MCF 10A (cell line): ENCODE results near the gene CRCP. TPM values are rescaled to one million over a fixed set of nuclear protein-coding genes. Genes with fewer than 3 reads are reported as not detected.

Source experiments
- BruUV-seq: library from RNA; stranded (reverse); fragments of 400-500 nt; replicated peaks from 2 replicates; lab custom pipeline; 2021; lab: Mats Ljungman, UMichigan
- CTCF ChIA-PET: fragments of 300-600 bp; sonication (Branson Sonifier 250); formaldehyde crosslinking; extraction: SDS; loops from one replicate; lab custom pipeline; 2021; ENCODE audit warnings: antibody characterized with exemption, inconsistent platforms; lab: Yijun Ruan, JAX
- POLR2A ChIA-PET: fragments of 300-600, 350-650 bp; sonication (Branson Sonifier 250); formaldehyde crosslinking; extraction: SDS; loops from one replicate; lab custom pipeline; 2020; ENCODE audit warnings: antibody characterized with exemption, inconsistent platforms; lab: Yijun Ruan, JAX
- DNase-seq: peaks from one replicate; pipeline ENCODE4 v3.0.0-alpha.2; 2018; ENCODE audit not compliant: unreplicated experiment
- H3K27ac Mint-ChIP-seq: one replicate; pipeline ENCODE4 v1.8.0; 2022; ENCODE audit warnings: mild to moderate bottlenecking, low read depth, mixed read lengths; ENCODE audit not compliant: unreplicated experiment
- H3K27me3 Mint-ChIP-seq: one replicate; pipeline ENCODE4 v1.8.0; 2022; ENCODE audit warnings: mixed read lengths; ENCODE audit not compliant: insufficient read depth, unreplicated experiment
- H3K36me3 Mint-ChIP-seq: one replicate; pipeline ENCODE4 v1.8.0; 2022; ENCODE audit warnings: mild to moderate bottlenecking, moderate library complexity, mixed read lengths; ENCODE audit not compliant: insufficient read depth, unreplicated experiment
- H3K4me1 Mint-ChIP-seq: one replicate; pipeline ENCODE4 v1.8.0; 2022; ENCODE audit warnings: mixed read lengths; ENCODE audit not compliant: insufficient read depth, unreplicated experiment
- H3K4me3 Mint-ChIP-seq: one replicate; pipeline ENCODE4 v1.8.0; 2022; ENCODE audit warnings: mild to moderate bottlenecking, moderate library complexity, mixed read lengths; ENCODE audit not compliant: unreplicated experiment
- H3K9me3 Mint-ChIP-seq: one replicate; pipeline ENCODE4 v1.8.0; 2022; ENCODE audit warnings: mixed read lengths; ENCODE audit not compliant: unreplicated experiment
- CTCF ChIP-seq: fragments of 200-600 bp; IDR thresholded peaks from one replicate; pipeline ENCODE4 v1.8.0; 2022; ENCODE audit warnings: antibody characterized with exemption, mild to moderate bottlenecking; ENCODE audit not compliant: unreplicated experiment
- intact Hi-C: fragments of 100-400 bp; cut with micrococcal nuclease; formaldehyde crosslinking; loops from 2 replicates; pipeline ENCODE4 v1.14.1; 2022
- total RNA-seq: library from RNA; stranded (reverse); gene quantifications from 2 replicates; pipeline ENCODE4 v1.2.3, GENCODE V29; 2022

Gene CRCP
- total RNA-seq, 1 experiment from 2014 or later = 39.8 TPM

- Mint-ChIP-seq H3K36me3 (peaks cover 13% of the 10 kb centered on the region), H3K9me3 (no peaks in the 10 kb centered on the region), H3K27ac (peak within 1 kb of the TSS; percentile 23), H3K4me1 (no peaks in the 10 kb centered on the region), H3K4me3 (peak within 1 kb of the TSS; percentile 84), H3K27me3 (no peaks in the 10 kb centered on the region)
- POLR2A ChIA-PET = interaction anchor here (0.6 to 2.4 kb wide), 18 partner anchors 9 to 418 kb away, joined by 3 to 11 read pairs (median 4); partner anchors contain the start of gene CRCP
- TSS peak; percentile 74 for BruUV-seq
- TF ChIP-seq CTCF = no peak
- intact Hi-C loops = no loop called here
- CTCF ChIA-PET = interaction anchor here (0.6 to 1.1 kb wide), 5 partner anchors 45 to 844 kb away, joined by 3 to 4 read pairs (median 4); no protein-coding TSS in a partner anchor
- DNase-seq = peak; percentile 93
Measured at GRCh38 chr7:66075590-66076461, 38.8 kb upstream of the CRCP start, which contains the start of gene ASL. Gene ASL (plus strand): TSS chr7:66075819. CDS start chr7:66076082, 263 bp downstream.

- Mint-ChIP-seq H3K36me3 (peaks cover 18% of the 10 kb centered on the region), H3K27ac (peak overlapping the region; percentile 23), H3K4me3 (peak overlapping the region; percentile 84), H3K4me1 (no peaks in the 10 kb centered on the region), H3K27me3 (no peaks in the 10 kb centered on the region), H3K9me3 (no peaks in the 10 kb centered on the region)
- intact Hi-C loops = no loop called here
- no peak for TF ChIP-seq CTCF
- no TSS peak for BruUV-seq
- ChIA-PET CTCF (interaction anchor here (0.6 to 1.0 kb wide), 4 partner anchors 46 to 843 kb away, joined by 3 to 4 read pairs (median 4); no protein-coding TSS in a partner anchor), POLR2A (interaction anchor here (0.6 to 2.4 kb wide), 14 partner anchors 9 to 417 kb away, joined by 3 to 11 read pairs (median 4); partner anchors contain the start of gene CRCP)
- no peak for DNase-seq
Measured at GRCh38 chr7:66076462-66077329, 38.0 kb upstream of the CRCP start.

- H3K27ac Mint-ChIP-seq = no peak overlapping the region
- ChIA-PET POLR2A (interaction anchor here (0.6 to 2.4 kb wide), 2 partner anchors 23 to 24 kb away, joined by 3 to 7 read pairs; no protein-coding TSS in a partner anchor), CTCF (interaction anchor here (0.6 to 1.0 kb wide), 3 partner anchors 17 to 48 kb away, joined by 3 read pairs; no protein-coding TSS in a partner anchor)
- no peaks in the 10 kb centered on the region for H3K4me1 Mint-ChIP-seq
- no peaks in the 10 kb centered on the region for H3K27me3 Mint-ChIP-seq
- no peaks in the 10 kb centered on the region for H3K9me3 Mint-ChIP-seq
- no peak for DNase-seq
- intact Hi-C loops = no loop called here
- H3K36me3 Mint-ChIP-seq = peaks cover 31% of the 10 kb centered on the region
- no peak for TF ChIP-seq CTCF
- peak overlapping the region; percentile 33 for H3K4me3 Mint-ChIP-seq
- BruUV-seq = no TSS peak
Measured at GRCh38 chr7:66078067-66078466, 36.6 kb upstream of the CRCP start.
